ENCODE data around the gene MAD2L1BP.

Gene MAD2L1BP

DNA sequence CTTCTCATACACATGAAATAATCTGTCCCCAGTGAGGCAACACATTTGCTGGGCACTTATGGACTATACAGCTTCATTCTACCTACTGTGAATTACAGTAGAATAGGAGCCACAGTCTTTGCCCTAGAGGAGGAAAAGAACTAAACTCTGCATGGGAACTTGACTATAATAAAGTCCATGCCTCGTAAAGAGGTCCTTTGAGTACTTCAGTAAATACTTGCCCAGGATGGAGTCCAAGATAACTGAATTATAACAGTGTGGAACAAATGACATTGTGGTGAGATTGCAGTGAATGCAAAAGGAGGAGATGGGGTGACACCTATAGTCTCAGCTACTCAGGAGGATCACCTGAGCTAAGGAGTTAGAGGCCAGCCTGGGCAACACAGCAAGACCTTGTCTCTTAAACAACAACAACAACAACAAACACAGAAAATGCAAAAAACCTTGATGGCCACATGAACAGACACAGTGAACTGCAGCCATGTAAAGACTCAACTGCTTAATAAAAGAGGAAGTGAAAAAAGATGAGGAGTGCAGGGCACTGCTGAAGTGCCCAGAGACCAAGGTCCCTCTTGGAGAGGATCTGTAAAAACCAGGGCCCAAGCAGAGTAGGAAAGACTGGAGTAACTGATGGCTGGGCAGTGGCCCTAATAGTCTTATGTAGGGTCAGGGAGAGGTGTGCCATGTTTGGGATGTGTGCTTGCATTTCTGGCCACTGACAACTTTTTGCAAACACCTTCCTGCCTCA is 48.2 kb downstream of the MAD2L1BP start:
- H3K4me3 ChIP-seq (ENCODE audit: low read length): no peak overlapping the region
- TF ChIP-seq, protein P1, sequence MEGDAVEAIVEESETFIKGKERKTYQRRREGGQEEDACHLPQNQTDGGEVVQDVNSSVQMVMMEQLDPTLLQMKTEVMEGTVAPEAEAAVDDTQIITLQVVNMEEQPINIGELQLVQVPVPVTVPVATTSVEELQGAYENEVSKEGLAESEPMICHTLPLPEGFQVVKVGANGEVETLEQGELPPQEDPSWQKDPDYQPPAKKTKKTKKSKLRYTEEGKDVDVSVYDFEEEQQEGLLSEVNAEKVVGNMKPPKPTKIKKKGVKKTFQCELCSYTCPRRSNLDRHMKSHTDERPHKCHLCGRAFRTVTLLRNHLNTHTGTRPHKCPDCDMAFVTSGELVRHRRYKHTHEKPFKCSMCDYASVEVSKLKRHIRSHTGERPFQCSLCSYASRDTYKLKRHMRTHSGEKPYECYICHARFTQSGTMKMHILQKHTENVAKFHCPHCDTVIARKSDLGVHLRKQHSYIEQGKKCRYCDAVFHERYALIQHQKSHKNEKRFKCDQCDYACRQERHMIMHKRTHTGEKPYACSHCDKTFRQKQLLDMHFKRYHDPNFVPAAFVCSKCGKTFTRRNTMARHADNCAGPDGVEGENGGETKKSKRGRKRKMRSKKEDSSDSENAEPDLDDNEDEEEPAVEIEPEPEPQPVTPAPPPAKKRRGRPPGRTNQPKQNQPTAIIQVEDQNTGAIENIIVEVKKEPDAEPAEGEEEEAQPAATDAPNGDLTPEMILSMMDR (conservative IDR thresholded peaks at IDR 0.05; ENCODE audit: low read depth, low read length): no peak
- DNase-seq (ENCODE audit: low read depth): no peak

DNA sequence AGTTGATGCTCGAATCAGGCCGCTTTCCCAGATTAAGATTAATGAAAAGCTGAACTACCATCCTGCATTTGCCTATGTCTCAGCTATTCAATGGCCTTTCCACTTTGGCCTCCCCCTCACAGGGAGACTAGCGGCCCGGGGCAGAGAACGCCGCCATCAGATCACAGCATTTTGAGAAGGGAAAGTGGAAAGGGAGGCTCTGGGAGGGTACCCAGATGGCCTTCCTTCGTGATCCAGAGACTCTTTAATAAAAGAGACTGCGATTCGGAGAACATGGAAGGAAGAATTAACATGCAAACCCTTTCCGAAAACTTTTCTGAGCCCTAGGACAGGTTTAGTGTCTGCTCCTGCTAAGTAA is 51.4 kb downstream of the MAD2L1BP start:
- TF ChIP-seq, protein P1 (conservative IDR thresholded peaks at IDR 0.05; ENCODE audit: low read depth, low read length): no peak
- DNase-seq (ENCODE audit: low read depth): no peak
- peak overlapping the region; percentile 95 for H3K4me3 ChIP-seq (ENCODE audit: low read length)

DNA sequence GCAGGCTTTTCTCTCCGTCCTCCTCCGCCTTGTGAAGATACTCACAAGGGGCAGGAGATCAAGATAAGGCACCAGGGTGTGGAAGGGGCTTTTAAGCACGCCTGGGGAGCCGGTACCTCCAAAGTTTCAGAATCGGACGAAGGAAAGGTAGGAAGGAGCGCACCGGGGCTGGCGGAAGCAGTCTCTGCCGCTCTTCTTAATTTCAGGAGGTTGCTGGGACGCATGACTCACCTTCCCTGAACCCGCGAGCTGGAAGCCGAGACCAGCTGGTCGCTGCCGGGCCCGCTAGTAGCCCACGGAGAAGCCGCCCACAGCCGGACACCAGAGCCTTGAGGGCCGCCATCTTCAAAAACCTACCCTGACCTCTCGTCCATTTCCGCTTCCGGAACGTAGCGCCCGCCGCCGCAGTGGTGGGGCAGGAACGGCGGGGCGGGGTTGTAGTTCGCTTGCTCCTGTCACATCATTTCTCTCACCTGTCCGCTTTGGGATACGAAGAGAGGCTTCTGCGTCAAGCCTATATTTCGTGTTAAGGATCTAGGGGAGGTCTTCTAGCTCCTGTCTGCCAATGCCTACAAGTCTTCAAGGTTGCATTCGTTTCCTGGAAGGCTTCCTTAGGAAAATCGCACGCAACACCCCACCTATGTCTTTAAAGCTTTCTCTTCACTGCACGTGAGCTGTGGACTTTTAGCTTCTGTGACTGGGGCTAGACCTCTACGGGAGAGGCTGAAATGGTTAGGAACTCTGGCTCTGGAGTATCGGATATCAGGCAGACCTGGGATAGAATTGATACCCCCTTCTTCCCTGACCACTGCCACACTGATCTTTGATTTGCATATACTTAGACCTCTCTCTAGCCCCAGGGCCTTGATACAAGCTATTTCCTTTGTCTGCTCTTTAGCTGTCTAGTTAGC is 52.1 kb downstream of the MAD2L1BP start, which contains the start of gene MRPS18A:
Gene MRPS18A, minus strand, starts transcription at position 355 of the 911 bp plus-strand sequence. Its CDS starts 12 bp downstream, at position 343.
- no peak for DNase-seq (ENCODE audit: low read depth)
- TF ChIP-seq, protein P1 (conservative IDR thresholded peaks at IDR 0.05; ENCODE audit: low read depth, low read length): no peak
- H3K4me3 ChIP-seq (ENCODE audit: low read length): peak within 1 kb of the TSS; percentile 95

DNA sequence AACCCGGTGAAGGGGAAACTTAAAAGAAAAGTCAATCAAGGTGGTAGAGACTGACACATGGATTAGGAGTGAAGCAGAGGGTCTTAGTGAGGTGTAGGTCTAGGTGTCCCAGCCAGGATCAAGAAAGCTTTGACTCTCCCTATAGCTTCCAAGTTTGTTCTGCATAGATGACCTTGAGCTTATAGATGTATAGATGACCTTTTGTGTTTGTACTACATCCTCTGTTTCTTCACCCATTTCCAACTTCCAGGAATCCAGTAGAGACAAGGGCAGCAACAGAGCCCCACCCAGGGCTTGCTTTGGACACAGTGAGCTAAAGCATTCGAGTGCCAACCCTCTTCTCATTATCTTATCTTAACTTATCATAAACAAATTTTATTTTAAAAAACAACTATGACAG is 53.8 kb downstream of the MAD2L1BP start:
- DNase-seq (ENCODE audit: low read depth): no peak
- no peak overlapping the region for H3K4me3 ChIP-seq (ENCODE audit: low read length)
- TF ChIP-seq, protein P1 (conservative IDR thresholded peaks at IDR 0.05; ENCODE audit: low read depth, low read length): no peak
